GM13977 (cell line): ENCODE measurements around the gene SLC7A7.
A peak's percentile ranks its signal among the peaks of the same experiment; 100 is the strongest.
"Not testable (repeated sequence)": the region's sequence is repeated elsewhere in the genome, so short reads cannot be mapped to it uniquely, and the experiment has no call there.

Experiments used
- DNase-seq: peaks from one replicate; pipeline ENCODE4 v3.0.0; 2012; ENCODE audit warnings: low spot score
- in situ Hi-C: fragments of 300-500 bp; cut with MboI; formaldehyde crosslinking; loops from one replicate; pipeline ENCODE4 v1.12.0; 2022; ENCODE audit warnings: low sequenced_read_pairs, low pct_unique_long_range_greater_than_20kb, mixed read lengths, inconsistent platforms; ENCODE audit not compliant: unreplicated experiment
- TF ChIP-seq, protein P1 (sequence below): IDR thresholded peaks from 2 replicates; pipeline ENCODE4 v1.5.1; 2012; ENCODE audit warnings: mild to moderate bottlenecking, control low read depth; ENCODE audit not compliant: insufficient read depth; ENCODE audit errors: extremely low read depth, missing control alignments

Gene SLC7A7

DNA sequence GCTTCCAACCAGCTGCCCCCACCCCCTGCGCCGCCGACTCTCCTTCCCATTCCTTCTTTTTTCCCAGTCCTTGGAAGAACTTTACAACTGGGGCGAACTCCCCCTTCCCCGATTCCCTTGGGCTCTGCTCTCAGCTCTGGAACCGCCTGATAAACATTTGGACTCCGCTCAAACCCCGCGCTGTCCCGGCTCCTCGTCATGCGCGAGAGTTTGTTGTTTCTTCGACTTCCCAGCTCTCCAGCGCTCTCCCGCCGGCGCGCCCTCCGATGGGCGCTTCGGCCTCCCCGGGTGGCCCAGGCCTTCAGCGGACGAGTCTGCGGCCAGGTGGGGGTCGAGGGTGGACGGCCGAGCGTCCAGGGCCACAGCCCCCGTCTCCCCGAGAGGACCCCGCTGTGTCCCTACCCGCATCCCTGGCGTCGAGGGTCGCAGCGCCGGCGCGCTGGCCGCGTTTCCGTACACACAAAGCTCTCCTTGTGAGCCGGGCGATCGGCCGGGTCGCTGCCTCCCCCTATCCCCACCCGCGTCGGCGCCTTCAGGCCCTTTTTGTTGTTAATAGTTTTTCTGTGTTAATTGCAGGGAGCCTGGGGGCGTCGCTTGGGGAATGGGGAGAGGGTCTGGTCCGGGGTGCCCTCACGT is 22.0 kb upstream of the SLC7A7 start:
- in situ Hi-C loops, result no loop called here
- TF ChIP-seq, protein P1, sequence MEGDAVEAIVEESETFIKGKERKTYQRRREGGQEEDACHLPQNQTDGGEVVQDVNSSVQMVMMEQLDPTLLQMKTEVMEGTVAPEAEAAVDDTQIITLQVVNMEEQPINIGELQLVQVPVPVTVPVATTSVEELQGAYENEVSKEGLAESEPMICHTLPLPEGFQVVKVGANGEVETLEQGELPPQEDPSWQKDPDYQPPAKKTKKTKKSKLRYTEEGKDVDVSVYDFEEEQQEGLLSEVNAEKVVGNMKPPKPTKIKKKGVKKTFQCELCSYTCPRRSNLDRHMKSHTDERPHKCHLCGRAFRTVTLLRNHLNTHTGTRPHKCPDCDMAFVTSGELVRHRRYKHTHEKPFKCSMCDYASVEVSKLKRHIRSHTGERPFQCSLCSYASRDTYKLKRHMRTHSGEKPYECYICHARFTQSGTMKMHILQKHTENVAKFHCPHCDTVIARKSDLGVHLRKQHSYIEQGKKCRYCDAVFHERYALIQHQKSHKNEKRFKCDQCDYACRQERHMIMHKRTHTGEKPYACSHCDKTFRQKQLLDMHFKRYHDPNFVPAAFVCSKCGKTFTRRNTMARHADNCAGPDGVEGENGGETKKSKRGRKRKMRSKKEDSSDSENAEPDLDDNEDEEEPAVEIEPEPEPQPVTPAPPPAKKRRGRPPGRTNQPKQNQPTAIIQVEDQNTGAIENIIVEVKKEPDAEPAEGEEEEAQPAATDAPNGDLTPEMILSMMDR, result no peak
- DNase-seq, result peak; percentile 61

DNA sequence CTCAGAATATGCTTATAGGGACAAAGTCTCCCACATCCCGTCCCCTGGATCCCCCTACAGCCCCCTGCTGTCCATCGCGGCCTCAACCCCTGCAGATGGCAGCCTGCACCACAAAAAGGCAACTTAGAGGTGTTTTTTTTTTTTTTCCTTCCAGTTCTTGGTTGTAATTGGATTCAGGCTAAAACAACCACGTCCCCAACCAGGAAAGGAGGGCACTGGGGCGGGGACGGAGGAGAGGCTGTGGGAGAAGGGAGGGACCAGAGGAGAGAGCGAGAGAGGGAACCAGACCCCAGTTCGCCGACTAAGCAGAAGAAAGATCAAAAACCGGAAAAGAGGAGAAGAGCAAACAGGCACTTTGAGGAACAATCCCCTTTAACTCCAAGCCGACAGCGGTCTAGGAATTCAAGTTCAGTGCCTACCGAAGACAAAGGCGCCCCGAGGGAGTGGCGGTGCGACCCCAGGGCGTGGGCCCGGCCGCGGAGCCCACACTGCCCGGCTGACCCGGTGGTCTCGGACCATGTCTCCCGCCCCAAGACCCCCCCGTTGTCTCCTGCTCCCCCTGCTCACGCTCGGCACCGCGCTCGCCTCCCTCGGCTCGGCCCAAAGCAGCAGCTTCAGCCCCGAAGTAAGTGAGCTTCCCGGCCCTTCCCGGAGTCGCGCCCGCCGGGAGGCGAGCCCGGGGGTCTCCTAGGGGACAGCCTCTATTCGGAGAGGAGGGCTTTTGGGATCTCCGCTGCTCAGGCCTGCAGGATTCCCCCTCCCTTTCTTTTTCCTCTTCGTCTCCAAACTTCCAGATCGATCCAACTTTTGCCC is 21.3 kb upstream of the SLC7A7 start, which contains the start of gene MMP14:
Gene MMP14 (plus strand): TSS at position 285 of the 813 bp plus-strand sequence. CDS start 233 bp downstream, at position 518.
- in situ Hi-C loops, result no loop called here
- TF ChIP-seq, protein P1, result peak; percentile 4
- peak; percentile 41 for DNase-seq

DNA sequence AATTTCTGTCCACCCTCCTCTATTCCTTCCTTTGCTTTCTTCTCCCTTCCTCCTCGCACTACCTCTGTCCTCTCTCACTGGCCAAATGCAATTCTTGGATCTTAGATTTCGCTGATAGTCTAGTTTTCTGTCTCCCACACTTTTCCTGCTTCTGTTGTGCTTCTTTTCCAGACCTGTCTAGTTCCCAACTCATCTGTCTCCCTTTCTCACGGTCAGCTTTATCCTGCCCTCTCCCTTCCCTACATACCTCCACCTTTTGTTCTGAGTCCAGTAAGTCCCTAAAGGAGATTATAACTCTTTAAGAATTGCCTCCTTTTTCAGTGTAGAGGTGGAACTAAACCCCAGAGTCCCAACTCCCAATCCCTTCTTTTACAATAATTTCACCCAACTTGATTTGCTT is 20.3 kb upstream of the SLC7A7 start:
- TF ChIP-seq, protein P1, result no peak
- in situ Hi-C loops, result no loop called here

DNA sequence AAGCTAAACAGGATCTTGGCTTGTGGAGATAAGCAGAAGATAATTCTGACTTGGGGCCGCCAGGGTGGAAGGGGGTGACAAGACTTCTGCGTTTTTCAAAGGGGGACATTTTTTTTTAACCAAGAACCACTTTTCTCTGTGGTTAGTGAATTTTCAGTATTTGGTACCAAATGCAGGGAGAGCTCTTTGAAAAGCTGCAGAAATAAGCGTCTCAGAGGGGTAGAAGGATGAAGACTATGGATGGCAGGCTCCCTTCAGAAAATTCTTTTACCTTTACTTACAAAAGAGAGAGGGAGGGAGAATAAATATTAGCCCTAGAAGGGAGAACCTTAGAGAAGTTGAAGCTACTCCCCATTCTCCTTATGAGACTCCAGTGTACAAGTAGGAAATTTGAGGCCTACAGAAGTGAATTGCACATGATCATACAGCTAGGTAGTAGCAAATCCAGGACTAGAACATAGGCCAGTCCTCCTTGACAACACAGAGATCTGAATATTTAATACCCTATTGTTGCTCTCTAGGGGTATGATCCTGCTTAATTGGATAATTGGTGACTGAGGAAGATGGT is 15.3 kb upstream of the SLC7A7 start:
- in situ Hi-C loops, result no loop called here
- no peak for DNase-seq
- TF ChIP-seq, protein P1, result no peak

More for the DNA sequence above, 20.3 kb upstream of the SLC7A7 start:
- no peak for DNase-seq

DNA sequence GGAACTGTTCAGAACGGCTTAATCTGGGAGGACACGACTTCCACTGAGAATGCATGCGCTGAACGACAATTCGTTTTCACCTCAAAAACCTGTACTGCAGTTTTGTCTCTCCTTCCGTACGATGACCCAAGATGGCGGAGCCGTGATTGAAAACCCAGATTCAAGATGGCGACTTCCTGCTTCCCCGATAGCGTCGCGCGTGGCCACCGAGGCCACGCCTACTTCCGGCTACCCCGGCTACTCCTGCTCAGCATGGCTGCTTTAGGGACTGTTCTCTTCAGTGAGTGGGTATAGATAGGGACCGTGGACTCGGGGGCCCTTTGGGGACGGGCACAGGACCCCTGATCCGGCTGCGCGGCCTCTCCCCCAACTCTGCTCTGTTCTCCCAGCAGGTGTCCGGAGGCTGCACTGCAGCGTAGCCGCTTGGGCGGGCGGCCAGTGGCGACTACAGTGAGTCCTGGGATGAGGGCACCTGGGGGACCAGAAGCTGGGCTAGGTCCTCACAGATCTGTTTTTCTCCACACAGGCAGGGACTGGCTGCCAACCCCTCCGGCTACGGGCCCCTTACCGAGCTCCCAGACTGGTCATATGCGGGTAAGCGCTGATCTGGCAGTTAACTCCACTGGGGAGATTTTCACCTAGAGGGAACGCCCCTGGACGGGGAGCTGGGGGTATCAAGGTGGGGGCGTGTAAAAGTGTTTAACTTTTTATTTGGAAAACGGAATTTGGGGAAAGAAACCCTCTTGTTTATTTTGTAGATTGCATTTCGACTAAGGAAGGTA is 14.6 kb upstream of the SLC7A7 start, which contains the start of gene MRPL52:
Gene MRPL52 (plus strand): TSS at position 227 of the 782 bp plus-strand sequence. CDS start 26 bp downstream, at position 253.
- DNase-seq, result peak; percentile 91
- in situ Hi-C loops, result no loop called here
- TF ChIP-seq, protein P1, result no peak

DNA sequence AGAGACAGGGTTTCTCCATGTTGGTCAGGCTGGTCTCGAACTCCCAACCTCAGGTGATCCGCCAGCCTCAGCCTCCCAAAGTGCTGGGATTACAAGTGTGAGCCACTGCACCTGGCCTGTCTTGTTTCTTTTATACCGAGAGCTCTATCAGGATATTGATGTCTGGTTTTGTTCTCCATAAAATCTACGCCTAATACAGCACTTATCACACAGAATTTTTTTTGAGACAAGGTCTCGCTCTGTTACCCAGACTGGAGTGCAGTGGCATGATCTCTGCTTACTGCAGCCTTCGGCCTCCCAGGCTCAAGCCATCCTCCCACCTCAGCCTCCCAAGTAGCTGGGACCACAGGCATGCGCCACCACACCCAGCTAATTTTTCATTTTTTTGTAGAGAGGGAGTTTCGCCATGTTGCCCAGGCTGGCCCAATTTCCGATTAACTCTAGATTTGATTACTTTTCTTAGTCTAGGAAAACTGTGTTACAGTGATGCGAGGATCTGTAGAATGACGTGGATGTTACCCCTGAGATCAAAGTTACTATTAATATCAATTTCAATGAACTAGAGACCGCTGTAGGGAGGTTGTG is 13.9 kb upstream of the SLC7A7 start:
- in situ Hi-C loops, DNase-seq: not testable (repeated sequence)
